ENCODE results near the gene KLHL29.

Gene KLHL29

DNA sequence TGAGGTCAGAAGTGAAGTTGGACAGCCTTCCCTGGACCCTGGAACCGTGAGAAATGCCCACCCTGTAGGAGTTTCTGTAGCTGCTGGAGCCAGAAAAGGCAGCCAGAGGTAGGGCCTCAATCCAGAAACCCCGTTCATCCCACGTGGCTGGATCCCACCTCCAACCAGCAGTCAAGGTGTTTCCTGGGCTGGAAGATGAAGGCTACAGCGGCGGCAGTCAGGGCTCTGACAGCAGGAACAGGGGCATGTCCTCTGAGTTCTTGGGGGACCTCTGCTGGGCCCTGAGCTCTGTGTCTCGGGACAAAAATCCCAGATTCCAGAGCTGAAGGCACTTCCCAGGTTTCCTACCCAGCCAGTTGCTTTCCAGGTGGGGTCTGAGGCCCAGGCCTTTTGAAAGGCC, 218.2 kb downstream of the KLHL29 start:
- TF ChIP-seq ZFX (IDR thresholded peaks at IDR 0.05), result no peak
- TF ChIP-seq, protein P1, sequence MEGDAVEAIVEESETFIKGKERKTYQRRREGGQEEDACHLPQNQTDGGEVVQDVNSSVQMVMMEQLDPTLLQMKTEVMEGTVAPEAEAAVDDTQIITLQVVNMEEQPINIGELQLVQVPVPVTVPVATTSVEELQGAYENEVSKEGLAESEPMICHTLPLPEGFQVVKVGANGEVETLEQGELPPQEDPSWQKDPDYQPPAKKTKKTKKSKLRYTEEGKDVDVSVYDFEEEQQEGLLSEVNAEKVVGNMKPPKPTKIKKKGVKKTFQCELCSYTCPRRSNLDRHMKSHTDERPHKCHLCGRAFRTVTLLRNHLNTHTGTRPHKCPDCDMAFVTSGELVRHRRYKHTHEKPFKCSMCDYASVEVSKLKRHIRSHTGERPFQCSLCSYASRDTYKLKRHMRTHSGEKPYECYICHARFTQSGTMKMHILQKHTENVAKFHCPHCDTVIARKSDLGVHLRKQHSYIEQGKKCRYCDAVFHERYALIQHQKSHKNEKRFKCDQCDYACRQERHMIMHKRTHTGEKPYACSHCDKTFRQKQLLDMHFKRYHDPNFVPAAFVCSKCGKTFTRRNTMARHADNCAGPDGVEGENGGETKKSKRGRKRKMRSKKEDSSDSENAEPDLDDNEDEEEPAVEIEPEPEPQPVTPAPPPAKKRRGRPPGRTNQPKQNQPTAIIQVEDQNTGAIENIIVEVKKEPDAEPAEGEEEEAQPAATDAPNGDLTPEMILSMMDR (conservative IDR thresholded peaks at IDR 0.05), result no peak
- no peak overlapping the region for H3K27ac ChIP-seq

GRCh38 chr2:23603581-23603980, 218.6 kb downstream of the KLHL29 start:
- H3K27ac ChIP-seq, result no peak overlapping the region

DNA sequence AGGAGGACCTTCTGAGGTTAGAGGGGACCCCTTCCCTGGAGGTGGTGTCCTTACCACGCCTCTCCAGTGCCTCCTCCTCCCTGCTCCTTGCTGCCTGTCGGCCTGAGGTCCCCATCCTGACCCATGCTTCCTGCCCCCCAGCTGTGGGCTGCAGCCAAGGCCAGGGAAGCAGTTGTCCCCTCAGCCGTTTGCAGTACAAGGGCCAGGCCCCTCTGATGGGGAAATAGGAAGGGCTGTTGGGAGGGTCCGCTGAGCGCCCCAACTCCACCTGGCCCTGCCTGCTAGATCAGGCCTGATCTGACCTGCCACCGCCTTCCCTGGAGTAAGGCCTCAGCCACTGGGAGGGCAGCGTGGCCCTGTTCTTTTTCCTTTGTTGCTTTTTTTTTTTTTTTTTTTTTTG, 219.8 kb downstream of the KLHL29 start:
- no peak overlapping the region for H3K27ac ChIP-seq
- TF ChIP-seq ZFX (IDR thresholded peaks at IDR 0.05), result no peak

More at GRCh38 chr2:23603581-23603980, 218.6 kb downstream of the KLHL29 start:
- TF ChIP-seq, protein P1 (conservative IDR thresholded peaks at IDR 0.05), result no peak
- TF ChIP-seq ZFX (IDR thresholded peaks at IDR 0.05), result no peak

- no peak for TF ChIP-seq ZFX (IDR thresholded peaks at IDR 0.05)
- TF ChIP-seq, protein P1 (conservative IDR thresholded peaks at IDR 0.05), result no peak
- no peak overlapping the region for H3K27ac ChIP-seq
Measured at GRCh38 chr2:23605236-23605635, 220.3 kb downstream of the KLHL29 start.

- no peak overlapping the region for H3K27ac ChIP-seq
- TF ChIP-seq ZFX (IDR thresholded peaks at IDR 0.05), result no peak
- TF ChIP-seq, protein P1 (conservative IDR thresholded peaks at IDR 0.05), result no peak
Measured at GRCh38 chr2:23606196-23606595, 221.2 kb downstream of the KLHL29 start.

DNA sequence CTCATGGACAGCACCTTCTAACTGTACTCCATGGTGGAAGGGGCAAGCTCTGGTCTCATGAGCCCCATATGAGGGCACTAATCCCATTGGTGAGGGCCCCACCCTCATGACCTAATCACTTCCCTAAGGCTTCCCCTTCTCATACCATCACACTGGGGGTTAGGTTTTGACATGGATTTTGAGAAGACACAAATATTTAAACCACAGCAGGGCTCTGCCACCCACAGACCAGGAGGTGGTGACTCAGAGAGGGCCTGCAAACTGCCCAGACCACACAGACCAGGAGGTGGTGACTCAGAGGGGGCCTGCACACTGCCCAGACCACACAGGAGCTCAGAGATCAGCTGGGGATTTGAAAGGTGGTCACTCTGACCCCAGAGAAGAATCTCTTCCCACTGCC, 222.0 kb downstream of the KLHL29 start:
- TF ChIP-seq, protein P1 (conservative IDR thresholded peaks at IDR 0.05), result no peak
- TF ChIP-seq ZFX (IDR thresholded peaks at IDR 0.05), result no peak

GRCh38 chr2:23607925-23608324, 222.9 kb downstream of the KLHL29 start:
- no peak for TF ChIP-seq ZFX (IDR thresholded peaks at IDR 0.05)
- TF ChIP-seq, protein P1 (conservative IDR thresholded peaks at IDR 0.05), result no peak
- no peak overlapping the region for H3K27ac ChIP-seq

More for the DNA sequence above, 222.0 kb downstream of the KLHL29 start:
- no peak overlapping the region for H3K27ac ChIP-seq

DNA sequence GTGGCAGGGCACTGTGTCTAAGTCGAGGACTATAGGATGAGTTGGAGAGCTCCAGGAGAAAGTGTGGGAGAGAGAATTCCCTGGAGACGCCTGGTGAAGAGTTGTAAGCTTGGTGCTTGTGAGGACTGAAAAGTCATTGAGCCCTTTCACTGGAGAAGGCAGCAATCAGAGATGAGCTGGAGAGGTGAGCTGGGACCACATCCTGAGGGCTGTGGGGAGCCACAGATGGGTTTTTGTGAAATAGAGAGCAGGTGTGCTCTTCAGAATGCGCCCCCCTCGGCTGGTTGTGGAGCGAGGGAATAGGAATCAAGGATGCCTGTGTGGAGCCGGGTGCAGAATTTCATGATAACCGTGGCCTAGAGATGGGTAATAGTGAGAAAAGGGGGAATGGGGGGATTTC, 224.3 kb downstream of the KLHL29 start:
- TF ChIP-seq ZFX (IDR thresholded peaks at IDR 0.05), result no peak
- TF ChIP-seq, protein P1 (conservative IDR thresholded peaks at IDR 0.05), result no peak
- no peak overlapping the region for H3K27ac ChIP-seq
